Measurements from ENCODE around the gene TMEM151B.

Gene TMEM151B

DNA sequence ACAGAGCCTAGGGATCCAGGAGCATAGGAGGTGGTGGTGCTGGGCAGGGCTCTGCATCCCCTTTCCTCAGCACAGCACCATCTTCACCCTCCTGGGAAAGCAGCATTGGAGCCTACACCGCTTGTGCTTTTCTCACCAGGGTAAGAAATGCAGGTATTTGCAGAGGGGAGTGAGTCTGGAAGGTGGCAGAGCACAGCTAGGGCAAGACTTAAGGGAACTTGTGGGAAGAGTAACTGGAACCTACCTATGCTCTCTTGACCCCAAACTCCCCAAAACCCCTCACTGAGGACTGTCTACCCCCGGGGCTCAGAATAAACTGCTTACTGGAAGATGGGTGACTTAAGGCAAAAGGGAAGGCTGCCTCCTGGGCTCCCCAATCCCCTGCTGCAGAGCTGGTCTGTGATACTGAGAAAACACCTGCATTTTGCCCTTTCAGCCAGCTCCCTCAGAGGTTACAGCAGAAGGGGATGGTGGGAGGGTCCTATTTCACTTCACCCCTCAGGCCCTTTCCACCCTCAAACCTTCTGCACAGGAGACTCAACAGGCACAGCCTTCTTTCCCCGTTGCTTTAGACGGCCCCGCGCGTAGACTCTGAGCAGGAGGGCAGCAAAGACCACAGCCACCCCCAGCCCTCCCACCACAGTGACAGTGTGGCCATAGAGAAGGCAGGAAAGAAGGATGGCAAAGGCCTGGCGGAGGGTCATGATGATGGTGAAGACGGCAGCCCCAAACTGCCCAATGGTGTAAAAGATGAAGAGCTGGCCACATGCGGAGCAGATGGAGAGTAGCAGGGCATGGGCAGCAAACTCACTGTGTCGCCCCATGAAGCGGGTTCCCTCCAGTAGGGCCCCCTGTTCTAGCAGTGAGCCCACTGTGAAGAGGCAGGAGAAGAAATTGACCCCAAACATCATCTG lies 15.8 kb upstream of the TMEM151B start:
- no peak for DNase-seq (ENCODE audit: low read depth)
- TF ChIP-seq CTCF (IDR thresholded peaks at IDR 0.05; ENCODE audit: low read length, missing control alignments): no peak
- no peak overlapping the region for H3K4me3 ChIP-seq (replicated peaks; ENCODE audit: low read depth, low read length)

DNA sequence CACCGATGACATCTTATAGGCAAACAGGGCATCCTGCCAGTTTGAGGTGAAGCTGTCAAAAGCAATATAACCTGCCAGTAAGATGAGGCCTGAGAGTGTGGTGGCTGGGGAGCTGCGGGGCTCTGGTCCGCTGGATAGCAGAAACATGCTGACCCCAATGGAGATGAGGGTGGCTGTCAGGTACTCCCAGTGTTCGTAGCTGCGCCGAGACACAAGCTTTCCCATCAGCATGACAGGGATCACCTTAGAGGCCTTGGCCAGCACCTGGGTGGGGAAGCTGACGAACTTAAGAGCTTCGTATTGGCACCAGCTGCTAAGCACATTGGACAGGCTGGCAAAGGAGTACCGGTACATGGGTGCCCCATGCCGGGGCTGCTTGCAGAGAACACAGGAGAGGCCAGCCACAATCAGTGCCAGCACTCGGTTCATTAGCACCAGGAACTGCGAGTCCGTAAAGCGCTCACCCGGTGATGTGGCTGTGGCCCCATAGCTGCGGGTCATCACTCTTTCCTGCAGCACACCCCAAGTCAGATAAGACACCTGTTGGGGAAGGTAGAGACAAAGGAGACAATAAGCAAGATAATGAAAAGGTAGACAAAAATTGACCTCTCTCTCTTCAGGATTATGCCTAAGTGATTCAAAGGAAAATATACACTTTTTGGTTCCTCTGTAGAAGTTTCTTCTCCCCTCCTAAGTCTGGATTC lies 15.0 kb upstream of the TMEM151B start:
- no peak overlapping the region for H3K4me3 ChIP-seq (replicated peaks; ENCODE audit: low read depth, low read length)
- no peak for DNase-seq (ENCODE audit: low read depth)
- no peak for TF ChIP-seq CTCF (IDR thresholded peaks at IDR 0.05; ENCODE audit: low read length, missing control alignments)

- DNase-seq (ENCODE audit: low read depth): no peak
- H3K4me3 ChIP-seq (replicated peaks; ENCODE audit: low read depth, low read length): peak overlapping the region; percentile 89
- no peak for TF ChIP-seq CTCF (IDR thresholded peaks at IDR 0.05; ENCODE audit: low read length, missing control alignments)
These were observed 14.1 kb upstream of the TMEM151B start for GRCh38 chr6:44255871-44256774.

- TF ChIP-seq CTCF (IDR thresholded peaks at IDR 0.05; ENCODE audit: low read length, missing control alignments): no peak
- DNase-seq (ENCODE audit: low read depth): no peak
- H3K4me3 ChIP-seq (replicated peaks; ENCODE audit: low read depth, low read length): peak overlapping the region; percentile 89
These were observed 13.6 kb upstream of the TMEM151B start for GRCh38 chr6:44256775-44257024.

GRCh38 chr6:44257025-44257752 lies 13.1 kb upstream of the TMEM151B start, which contains the start of gene SLC35B2:
Gene SLC35B2 (minus strand): TSS chr6:44257528. CDS start chr6:44257410, 118 bp downstream.
- peak; percentile 73 for DNase-seq (ENCODE audit: low read depth)
- TF ChIP-seq CTCF (IDR thresholded peaks at IDR 0.05; ENCODE audit: low read length, missing control alignments): peak; percentile 15
- peak within 1 kb of the TSS; percentile 89 for H3K4me3 ChIP-seq (replicated peaks; ENCODE audit: low read depth, low read length)

- DNase-seq (ENCODE audit: low read depth): no peak
- no peak for TF ChIP-seq CTCF (IDR thresholded peaks at IDR 0.05; ENCODE audit: low read length, missing control alignments)
- H3K4me3 ChIP-seq (replicated peaks; ENCODE audit: low read depth, low read length): peak overlapping the region; percentile 89
These were observed 12.4 kb upstream of the TMEM151B start for GRCh38 chr6:44257753-44258324.
